ENCODE data around the gene KIF26A. TPM values are rescaled to one million over a fixed set of nuclear protein-coding genes. Genes with fewer than 3 reads are reported as not detected.

KIF26A gene
- total and polyA plus RNA-seq, 2 of the 13 experiments (the other 11 are each of a cell fraction or from before 2014, with no cell fraction given) = not detected

DNA sequence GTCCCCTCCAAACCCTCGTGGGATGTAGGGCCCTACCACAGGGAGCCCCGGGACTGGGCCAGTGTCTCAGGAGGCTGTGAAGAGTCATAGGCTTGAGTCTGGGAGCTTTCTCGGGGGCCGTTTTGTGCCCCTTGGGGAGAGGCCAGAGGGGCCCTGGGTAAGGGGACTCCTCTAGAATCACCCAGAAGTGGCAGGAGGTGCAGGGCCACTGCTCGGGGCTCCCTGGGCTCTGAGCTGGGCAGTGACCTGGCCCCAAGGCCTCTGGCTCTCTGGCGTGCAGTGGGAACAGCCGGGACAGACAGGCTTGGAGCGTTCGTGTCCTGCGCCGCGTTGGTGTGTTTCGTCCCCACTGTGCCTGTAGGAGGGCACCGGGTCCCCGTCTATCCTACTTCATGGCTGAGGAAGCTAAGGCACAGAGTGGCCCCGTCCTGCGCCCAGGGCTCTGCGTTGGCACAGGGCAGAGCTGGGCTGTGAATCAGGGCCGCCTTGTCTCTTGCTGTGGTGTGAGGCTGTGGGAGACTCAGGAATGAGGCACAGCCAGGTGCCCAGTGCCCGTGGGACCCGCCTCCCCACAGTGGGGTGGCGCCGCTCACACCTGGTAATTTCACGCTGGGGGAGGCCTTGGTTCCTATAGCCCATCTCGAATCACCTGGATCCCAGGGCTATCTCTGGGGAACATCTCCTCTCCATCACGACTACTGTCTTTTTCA, 23.8 kb upstream of the KIF26A start:
- DNase-seq (ENCODE audit: low spot score) (no peak), FAIRE-seq (no peak), ATAC-seq (no peak)
- H3K9me3 ChIP-seq (ENCODE audit: low read length) = no peaks in the 10 kb centered on the region
- no peak overlapping the region for H3K4me3 ChIP-seq (replicated peaks in 1 of 3; ENCODE audit: insufficient read depth in 1 of 3, low read depth in 2 of 3, low read length in 3 of 3)
- no peaks in the 10 kb centered on the region for H3K4me1 ChIP-seq (ENCODE audit: insufficient read depth, low read length)
- no peaks in the 10 kb centered on the region for H4K20me1 ChIP-seq (ENCODE audit: insufficient read depth, low read length)
- TF ChIP-seq, protein P1, sequence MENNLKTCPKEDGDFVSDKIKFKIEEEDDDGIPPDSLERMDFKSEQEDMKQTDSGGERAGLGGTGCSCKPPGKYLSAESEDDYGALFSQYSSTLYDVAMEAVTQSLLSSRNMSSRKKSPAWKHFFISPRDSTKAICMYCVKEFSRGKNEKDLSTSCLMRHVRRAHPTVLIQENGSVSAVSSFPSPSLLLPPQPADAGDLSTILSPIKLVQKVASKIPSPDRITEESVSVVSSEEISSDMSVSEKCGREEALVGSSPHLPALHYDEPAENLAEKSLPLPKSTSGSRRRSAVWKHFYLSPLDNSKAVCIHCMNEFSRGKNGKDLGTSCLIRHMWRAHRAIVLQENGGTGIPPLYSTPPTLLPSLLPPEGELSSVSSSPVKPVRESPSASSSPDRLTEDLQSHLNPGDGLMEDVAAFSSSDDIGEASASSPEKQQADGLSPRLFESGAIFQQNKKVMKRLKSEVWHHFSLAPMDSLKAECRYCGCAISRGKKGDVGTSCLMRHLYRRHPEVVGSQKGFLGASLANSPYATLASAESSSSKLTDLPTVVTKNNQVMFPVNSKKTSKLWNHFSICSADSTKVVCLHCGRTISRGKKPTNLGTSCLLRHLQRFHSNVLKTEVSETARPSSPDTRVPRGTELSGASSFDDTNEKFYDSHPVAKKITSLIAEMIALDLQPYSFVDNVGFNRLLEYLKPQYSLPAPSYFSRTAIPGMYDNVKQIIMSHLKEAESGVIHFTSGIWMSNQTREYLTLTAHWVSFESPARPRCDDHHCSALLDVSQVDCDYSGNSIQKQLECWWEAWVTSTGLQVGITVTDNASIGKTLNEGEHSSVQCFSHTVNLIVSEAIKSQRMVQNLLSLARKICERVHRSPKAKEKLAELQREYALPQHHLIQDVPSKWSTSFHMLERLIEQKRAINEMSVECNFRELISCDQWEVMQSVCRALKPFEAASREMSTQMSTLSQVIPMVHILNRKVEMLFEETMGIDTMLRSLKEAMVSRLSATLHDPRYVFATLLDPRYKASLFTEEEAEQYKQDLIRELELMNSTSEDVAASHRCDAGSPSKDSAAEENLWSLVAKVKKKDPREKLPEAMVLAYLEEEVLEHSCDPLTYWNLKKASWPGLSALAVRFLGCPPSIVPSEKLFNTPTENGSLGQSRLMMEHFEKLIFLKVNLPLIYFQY (CRISPR knock-in tag; IDR thresholded peaks at IDR 0.05; ENCODE audit: borderline replicate concordance) = no peak
- TF ChIP-seq, protein P2, sequence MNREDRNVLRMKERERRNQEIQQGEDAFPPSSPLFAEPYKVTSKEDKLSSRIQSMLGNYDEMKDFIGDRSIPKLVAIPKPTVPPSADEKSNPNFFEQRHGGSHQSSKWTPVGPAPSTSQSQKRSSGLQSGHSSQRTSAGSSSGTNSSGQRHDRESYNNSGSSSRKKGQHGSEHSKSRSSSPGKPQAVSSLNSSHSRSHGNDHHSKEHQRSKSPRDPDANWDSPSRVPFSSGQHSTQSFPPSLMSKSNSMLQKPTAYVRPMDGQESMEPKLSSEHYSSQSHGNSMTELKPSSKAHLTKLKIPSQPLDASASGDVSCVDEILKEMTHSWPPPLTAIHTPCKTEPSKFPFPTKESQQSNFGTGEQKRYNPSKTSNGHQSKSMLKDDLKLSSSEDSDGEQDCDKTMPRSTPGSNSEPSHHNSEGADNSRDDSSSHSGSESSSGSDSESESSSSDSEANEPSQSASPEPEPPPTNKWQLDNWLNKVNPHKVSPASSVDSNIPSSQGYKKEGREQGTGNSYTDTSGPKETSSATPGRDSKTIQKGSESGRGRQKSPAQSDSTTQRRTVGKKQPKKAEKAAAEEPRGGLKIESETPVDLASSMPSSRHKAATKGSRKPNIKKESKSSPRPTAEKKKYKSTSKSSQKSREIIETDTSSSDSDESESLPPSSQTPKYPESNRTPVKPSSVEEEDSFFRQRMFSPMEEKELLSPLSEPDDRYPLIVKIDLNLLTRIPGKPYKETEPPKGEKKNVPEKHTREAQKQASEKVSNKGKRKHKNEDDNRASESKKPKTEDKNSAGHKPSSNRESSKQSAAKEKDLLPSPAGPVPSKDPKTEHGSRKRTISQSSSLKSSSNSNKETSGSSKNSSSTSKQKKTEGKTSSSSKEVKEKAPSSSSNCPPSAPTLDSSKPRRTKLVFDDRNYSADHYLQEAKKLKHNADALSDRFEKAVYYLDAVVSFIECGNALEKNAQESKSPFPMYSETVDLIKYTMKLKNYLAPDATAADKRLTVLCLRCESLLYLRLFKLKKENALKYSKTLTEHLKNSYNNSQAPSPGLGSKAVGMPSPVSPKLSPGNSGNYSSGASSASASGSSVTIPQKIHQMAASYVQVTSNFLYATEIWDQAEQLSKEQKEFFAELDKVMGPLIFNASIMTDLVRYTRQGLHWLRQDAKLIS (CRISPR knock-in tag; IDR thresholded peaks at IDR 0.05) = no peak
- TF ChIP-seq NFE2L2 (IDR thresholded peaks at IDR 0.05; ENCODE audit: low read length) (no peak), ZNF367 (CRISPR knock-in tag; IDR thresholded peaks at IDR 0.05; ENCODE audit: borderline replicate concordance) (no peak), NFYC (CRISPR knock-in tag; IDR thresholded peaks at IDR 0.05) (no peak)
- H3K4me2 ChIP-seq (ENCODE audit: low read depth, low read length) = no peak overlapping the region
- no peaks in the 10 kb centered on the region for H3K79me2 ChIP-seq (ENCODE audit: insufficient read depth, low read length)
- H3K9ac ChIP-seq (ENCODE audit: insufficient read depth, low read depth, low read length) = no peak overlapping the region
- WGBS (ENCODE audit: low lambda C conversion rate) = 0% methylated on average over 8 of the region's 26 CpGs
- H3K27ac ChIP-seq (ENCODE audit: extremely low read length, insufficient read depth, low read length) = no peak overlapping the region
- H3K27me3 ChIP-seq (ENCODE audit: control insufficient read depth in 1 of 2, insufficient read depth in 2 of 2, low read length in 2 of 2) = peaks cover 4 to 27% of the 10 kb centered on the region in 2 experiments
- no TSS peak for BruUV-seq (replicated peaks)
- POLR2A ChIA-PET = no interaction called here
- H3K36me3 ChIP-seq (replicated peaks in 1 of 2; ENCODE audit: control insufficient read depth in 1 of 2, insufficient read depth in 2 of 2, low read length in 2 of 2) = no peaks in the 10 kb centered on the region
- in situ Hi-C loops (cut with HindIII; ENCODE audit: extremely low pct_ligation_motif_present, low pct_unique_long_range_greater_than_20kb) = no loop called here
- H2AFZ ChIP-seq (ENCODE audit: low read length) = no peak overlapping the region
- intact Hi-C loops (cut with micrococcal nuclease; ENCODE audit: unreplicated experiment) = no loop called here
- CTCF ChIA-PET (ENCODE audit: low intra/inter-chr PET ratio, low total read pairs) = no interaction called here

All from HepG2 (cell line).